Measurements from ENCODE around the gene APOBR. TPM values are rescaled to one million over a fixed set of nuclear protein-coding genes. Genes with fewer than 3 reads are reported as not detected.
"Not testable (repeated sequence)": the region's sequence is repeated elsewhere in the genome, so short reads cannot be mapped to it uniquely, and the experiment has no call there.

APOBR gene
- total RNA-seq, 1 donor from 2014 or later, result not detected

DNA sequence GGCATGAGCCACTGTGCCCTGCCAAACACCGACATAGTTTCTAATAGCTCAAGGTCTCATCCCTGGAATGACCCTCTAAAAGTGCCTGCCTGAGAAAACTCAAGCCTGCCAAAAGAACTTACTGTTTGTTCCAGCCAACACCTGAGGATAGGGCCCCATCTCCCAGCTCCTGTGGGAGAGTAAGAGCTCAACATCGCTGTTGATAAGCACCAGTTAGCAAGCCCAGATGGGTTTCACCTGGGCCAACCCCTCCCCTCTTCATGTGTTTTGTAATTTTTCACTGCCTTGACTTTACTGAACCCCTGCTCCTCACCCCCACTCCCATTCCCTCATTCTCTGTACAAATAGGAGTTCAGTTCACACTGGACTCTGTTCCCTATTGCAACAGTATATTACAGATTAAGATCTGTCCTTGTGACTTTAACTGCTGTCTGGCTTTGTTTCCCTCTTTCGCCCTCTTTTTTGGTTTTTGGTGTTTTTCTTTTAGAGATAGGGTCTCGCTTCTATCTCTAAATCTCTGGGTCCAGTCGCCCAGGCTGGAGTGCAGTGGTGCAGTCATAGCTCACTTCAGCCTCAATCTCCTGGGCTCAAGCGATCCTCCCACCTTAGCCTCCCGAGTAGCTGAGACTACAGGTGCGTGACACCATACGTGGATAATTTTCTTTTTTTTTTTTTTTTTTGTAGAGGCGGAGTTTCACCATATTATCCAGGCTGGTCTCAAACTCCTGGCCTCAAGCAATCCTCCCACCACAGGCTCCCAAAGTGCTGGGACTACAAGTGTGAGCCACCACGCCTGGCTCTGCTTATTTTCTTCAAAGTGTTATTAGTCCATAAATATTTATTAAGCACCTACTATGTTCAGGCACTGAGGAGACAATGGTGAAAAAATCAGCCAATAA is 32.0 kb downstream of the APOBR start:
- DNase-seq (ENCODE audit: low read depth), result no peak

DNA sequence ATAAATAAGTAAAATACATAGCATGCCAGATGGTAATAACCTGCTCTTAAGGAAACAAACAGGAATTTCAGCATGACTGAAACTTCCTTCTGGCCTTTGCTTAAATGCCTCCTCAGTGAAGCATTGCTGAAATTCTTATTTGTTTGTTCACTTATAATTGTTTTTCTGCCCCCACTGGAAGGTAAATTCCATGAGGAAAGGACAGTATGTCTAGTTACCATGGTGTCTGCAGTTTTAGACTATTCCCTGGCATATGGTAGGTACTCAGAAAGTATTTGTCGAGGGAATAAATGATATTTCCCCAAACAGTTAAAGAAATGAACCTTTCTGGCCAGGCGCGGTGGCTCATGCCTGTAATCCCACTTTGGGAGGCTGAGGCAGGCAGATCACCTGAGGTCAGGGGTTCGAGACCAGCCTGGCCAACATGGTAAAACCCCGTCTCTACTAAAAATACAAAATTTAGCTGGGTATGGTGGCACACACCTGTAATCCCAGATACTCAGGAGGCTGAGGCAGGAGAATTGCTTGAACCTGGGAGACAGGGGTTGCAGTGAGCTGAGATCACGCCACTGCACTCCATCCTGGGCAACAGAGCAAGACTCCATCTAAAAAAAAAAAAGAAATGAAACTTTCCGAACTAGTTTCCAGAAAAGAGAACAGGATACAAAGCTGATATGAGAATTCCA is 32.8 kb downstream of the APOBR start:
- DNase-seq (ENCODE audit: low read depth), result not testable (repeated sequence)

DNA sequence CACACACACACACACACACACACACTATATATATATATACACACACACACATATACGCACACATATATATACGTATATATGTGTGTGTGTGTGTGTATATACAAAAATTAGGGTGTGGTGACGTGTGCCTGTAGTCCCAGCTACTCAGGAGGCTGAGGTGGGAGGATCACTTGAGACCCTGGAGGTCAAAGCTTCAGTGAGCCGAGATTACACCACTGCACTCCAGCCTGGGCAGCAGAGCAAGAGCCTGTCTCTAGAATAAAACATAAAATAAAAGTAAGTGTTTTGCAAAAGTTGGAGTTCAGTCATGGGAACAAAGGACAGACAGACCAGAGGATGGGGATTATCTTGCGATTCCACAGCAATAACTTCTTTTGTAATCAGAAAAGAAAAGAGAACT is 33.5 kb downstream of the APOBR start:
- no peak for DNase-seq (ENCODE audit: low read depth)

DNA sequence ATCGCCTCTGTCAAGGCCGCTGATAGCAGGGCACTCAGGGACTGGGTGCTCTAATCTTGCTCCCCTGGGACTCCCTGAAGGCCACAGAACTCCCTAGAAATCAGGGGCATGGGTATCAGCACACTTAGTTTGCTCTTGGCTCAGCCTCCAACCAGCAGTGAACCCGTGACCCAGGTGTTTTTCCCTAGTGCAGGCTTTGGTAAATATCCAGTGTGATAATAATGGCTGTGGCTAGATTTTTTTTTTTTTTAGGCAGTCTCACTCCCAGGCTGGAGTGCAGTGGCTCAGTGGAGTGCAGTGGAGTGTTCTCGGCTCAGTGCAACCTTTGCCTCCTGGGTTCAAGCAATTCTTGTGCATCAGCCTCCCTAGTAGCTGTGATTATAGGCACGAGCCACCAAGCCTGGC is 34.0 kb downstream of the APOBR start:
- DNase-seq (ENCODE audit: low read depth), result no peak

DNA sequence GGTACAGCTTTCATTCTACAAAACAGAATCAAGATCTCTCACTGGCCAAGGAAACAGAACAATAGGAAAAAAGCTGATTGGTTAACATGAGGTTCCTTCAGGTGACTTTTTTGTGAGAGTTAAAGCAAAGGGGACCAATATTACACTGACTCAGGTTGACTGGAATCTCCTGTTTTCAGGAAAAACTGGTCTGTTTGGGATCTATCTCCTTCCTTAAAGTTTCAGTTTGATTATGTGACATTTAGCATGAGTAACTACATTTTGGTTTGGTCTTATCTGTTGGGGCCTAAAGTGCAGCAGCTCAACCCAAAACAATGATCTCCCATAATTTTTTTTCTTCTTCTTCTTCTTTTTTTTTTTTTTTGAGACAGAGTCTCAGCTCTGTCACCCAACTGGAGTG is 34.7 kb downstream of the APOBR start:
- DNase-seq (ENCODE audit: low read depth), result no peak

DNA sequence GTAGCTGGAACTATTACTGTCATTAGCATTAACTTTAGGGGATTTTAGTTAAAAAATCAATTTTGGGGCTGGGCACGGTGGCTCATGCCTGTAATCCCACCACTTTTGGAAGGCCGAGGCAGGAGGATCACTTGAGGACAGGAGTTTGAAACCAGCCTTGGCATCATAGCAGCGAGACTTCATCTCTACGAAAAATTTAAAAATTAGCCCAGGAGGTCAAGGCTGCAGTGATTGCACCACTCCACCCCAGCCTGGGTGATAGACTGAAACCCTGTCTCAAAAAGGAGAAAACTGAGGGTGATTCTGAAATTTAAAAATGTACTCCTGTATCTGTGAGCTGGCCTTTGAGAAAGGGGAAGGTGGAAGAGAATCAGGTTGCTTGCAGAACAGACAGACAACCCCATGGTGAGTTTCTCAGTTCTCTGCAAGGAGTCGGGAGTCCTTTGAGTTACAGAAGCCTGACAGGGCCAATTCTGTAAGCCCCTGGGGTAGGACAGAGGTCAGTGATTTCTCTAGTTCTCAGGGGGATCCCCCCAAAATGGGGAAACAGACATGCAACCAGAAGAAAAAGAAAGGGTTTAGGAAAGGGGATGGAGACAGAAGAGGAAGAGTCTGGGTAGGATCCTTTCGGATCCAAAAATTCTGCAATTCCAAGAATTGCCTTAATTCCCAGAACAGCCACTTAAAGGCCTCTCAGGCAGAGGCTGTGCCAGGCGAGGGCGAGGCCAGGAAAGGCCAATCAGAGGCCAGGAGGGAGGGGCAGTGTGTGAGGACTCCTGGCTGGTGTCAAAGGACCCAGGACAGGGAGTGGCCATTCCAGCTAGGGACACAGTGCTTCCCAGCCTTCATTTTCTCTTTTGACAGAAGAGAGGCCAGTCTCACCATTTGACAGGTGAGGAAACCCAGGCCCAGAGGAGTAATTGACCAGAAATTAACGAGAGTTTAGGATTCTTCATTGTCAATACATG is 37.6 kb downstream of the APOBR start:
- DNase-seq (ENCODE audit: low read depth), result peak; percentile 25

DNA sequence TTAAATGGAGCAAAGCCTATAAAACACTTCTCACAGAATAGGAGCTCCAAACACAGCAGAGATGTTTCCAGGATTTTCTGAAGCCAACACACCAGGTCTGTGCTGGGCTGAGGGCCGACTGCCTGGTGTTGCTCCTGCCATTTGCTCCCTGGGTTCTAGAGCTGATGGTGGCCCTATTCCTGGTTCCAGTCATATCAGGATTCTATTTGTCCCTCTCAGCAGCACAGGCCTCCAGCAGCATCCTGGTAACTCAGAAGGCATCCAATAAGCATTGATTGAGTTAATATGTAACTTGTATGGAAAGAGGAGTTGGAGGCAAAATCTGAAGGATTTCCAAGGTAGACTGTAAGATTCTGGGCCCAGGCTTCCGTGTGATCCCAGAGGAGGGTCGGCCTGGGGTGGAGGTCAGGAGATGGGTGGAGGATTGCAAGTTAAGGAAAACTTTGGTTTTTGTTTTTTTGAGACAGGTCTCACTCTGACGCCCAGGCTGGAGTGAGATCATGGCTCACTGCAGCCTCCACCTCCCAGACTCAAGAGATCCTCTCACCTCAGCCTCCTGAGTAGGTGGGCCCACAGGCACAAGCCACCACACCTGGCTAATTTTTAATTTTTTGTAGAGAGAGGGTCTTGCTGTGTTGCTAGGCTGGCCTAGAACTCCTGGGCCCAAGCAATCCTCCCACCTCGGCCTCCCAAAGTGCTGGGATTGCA is 38.7 kb downstream of the APOBR start:
- DNase-seq (ENCODE audit: low read depth), result no peak

DNA sequence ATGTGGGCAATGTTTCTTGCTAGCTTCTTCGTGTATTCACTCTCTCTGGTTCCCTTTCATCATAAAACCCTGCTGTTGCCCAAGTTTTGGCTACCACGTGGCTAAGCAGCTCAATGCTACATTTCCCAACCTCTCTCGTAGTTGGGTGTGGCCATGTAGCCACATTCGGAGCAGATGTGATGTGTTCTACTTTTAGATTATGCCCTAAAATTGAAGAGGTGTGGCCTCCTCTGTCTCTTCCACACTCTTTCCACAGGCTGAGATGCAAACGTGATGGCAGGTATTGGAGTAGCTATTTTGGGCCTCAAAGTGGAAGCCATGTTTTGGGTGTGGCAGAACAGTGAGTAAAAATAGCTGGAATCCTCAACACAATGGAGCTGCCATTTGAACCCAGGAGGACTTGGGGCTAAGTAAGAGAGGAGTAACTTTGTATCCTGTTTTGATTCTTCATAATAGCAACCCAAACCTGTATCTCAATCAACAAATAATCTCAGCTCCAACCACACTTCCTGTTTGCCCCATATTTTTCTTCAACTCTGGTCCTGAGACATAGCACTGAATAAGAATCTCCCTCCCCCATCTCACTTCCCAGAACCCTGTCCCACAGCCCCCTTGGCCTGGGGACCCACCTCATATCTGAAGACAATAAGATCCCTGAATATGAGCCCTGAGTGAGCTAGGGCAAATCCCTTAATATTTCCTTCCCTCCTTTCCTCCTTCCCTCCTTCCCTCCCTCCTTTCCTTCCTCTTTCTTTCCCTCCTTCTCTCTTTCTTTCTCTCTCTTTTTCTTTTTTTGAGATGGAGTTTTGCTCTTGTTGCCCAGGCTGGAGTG is 40.3 kb downstream of the APOBR start:
- DNase-seq (ENCODE audit: low read depth), result no peak

DNA sequence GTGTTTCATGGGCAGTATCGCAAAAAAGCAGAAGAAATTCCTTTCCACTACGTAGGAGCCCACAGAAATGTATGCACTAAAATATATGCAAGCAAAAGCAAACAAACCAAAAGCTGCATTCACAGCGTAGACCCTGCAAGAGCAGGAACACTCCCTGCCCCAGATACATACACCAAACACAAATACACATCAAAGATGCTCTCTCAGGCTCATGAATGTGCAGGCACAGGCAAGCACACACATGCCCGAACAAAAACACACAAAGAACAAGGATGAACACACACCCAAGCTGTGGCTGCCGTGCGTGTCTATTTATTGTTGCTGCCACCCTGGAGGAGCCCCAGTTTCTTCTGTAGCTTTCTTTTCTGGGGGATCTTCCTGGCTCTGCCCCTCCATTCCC is 42.6 kb downstream of the APOBR start:
- no peak for DNase-seq (ENCODE audit: low read depth)

DNA sequence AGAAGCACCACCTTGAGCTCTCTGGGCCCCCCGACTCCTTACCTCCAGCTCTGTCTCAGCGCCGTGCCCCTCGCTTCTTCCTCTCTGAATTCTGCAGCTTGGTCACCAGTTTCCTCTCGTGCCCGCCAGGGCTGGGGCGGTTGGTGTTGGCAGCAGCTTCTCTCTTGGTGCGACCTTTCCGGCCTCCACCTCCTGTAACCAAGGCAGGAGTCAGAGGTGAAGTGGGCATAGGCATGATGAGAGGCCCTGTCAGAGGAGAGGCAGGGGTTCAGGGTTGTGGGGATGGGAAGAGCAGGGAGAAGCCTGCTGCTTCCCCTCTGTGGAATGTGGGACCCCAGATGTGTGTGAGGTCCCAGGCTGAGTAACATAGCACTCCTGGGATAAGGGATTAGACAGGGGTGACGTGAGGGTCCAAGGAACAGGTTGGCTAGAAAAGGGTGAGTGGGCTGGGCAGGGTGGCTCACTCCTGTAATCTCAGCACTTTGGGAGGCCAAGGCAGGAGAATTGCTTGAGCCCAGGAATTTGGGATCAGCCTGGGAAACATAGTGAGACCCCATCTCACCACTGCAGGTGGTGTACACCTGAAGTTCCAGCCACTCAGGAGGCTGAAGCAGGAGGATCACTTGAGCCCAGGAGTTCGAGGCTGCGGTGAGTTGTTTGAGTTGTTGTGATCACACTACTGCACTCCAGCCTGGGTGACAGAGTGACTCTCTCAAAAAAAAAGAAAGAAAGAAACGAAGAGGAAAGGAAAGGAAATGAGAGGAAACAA is 43.7 kb downstream of the APOBR start:
- DNase-seq (ENCODE audit: low read depth), result no peak

DNA sequence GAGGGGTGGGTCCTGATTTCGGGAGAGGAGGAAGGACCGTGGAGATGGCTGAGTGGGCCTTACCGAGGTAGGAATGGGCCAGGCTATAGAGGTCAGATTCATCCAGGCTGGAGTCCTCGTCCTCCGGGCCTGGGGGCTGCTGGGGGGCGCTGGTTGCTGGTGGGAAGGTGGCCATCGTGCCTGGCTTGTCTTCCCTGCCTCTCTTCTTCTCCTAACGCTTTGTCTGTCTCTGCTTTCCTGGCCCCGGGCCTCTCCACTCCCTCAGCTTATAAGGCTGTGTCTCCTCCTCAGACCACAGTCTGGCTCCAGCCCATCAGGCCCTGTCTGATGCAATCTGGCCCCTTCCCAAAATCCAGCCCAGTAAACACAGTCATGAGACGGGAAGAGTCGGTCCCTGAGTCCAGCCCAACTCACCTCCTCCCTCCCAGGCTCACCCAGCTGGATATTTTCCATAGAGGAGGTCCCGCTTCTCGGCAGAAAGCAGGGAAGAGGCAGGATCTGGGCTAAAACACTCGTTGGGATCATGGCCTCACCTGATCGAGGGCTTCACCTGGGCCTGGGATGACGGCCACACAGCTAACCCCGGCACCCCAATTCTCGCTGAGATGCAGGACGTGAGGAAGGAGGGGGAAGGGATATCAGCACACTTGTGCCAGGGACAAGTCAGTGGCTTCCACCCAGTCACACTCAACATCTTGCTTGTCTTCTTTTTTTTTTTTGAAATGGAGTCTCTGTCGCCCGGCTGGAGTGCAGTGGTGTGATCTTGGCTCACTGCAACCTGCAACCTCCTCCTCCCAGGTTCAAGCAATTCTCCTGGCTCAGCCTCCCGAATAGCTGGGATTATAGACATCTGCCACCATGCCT is 44.5 kb downstream of the APOBR start, which contains the start of gene NUPR1:
Gene NUPR1, minus strand, starts transcription at position 242 of the 864 bp plus-strand sequence. Its CDS starts 67 bp downstream, at position 175.
- peak; percentile 97 for DNase-seq (ENCODE audit: low read depth)

DNA sequence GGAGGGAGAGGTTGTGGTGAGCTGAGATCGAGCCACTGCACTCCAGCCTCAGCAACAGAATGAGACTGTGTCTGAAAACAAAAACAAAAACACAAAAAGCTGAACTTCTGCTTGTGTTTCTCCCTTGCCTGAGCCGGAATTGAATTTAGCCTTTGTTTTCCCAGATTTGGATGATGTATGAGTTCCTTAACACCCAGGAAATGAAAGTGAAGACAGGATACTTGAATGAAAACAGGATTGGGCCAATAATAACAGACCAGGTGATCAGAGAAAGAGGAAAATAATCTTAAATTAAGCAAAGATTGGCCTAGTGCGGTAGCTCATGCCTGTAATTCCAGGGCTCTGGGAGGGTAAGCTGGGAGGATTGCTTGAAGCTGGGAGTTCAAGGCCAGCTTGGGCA is 45.9 kb downstream of the APOBR start:
- DNase-seq (ENCODE audit: low read depth), result no peak

DNA sequence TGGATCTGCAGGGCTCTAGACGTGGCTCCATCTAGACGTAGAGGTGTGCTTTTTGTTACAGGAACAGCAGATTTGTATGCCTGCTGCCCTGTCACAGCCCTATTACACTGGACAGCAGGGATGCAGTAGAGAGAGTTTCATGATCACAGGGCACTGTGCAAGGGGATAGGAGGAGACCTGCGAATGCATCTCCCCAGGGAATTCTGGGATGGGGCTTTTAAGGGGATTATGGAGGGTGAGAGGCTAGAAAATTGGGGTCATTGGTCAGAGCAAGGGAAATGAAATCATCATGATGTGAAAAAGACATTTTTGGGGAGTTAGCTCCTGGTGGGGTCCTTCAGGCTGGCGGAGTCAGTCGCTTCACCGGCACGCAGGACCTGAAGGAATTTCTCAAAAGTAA is 48.2 kb downstream of the APOBR start:
- DNase-seq (ENCODE audit: low read depth), result no peak

DNA sequence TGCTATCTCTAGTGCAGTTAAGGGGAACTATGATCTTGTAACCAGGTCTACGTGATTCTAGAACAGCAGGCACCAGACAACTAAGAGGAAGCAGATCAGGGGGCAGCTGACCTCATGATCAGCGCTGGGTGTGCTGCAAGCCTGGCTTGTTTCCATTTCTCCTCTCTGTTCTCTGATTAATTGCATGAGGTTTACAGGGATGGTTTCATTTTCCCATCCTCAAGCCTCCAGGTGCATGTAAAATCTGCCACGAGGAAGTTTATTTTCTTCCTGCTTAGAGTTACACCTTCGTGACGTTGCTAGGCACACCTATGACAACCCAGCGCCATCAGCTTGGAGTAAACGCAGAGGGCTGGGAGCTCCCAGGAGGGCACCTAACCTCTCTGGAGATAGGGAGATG is 48.6 kb downstream of the APOBR start:
- no peak for DNase-seq (ENCODE audit: low read depth)

DNA sequence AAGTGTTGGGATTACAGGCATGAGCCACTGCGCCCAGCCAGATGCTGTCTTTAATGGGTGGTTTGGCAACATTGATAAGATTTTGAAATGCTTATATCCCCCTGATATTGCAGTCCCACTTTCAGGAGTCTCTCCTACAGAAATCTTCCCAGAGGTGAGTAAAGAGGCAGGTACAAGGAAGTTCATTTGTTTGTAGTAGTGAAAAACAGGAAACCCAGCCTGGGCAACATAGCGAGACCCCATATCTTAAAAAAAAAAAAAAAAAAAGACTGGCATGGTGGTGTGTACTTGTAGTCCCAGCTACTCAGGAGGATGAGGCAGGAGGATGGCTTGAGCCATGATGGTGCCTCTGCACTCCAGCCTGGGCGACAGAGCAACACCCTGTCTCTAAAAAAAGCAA is 50.6 kb downstream of the APOBR start:
- DNase-seq (ENCODE audit: low read depth), result no peak

DNA sequence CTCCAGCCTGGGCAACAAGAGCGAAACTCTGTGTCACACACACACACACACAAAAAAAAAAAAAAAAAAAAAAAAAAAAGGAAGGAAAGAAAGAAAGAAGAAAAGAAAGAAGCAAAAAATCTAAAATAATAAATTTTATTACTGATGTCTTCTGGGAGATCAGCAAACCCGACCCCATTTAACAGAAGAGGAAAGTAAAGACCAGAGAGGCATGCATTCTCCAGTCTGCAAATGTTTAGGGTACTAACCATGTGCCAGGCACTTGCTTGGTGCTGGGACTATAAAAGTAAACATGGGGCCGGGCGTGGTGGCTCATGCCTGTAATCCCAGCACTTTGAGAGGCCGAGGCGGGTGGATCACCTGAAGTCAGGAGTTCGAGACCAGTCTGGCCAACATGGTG is 51.5 kb downstream of the APOBR start:
- not testable (repeated sequence) for DNase-seq (ENCODE audit: low read depth)

DNA sequence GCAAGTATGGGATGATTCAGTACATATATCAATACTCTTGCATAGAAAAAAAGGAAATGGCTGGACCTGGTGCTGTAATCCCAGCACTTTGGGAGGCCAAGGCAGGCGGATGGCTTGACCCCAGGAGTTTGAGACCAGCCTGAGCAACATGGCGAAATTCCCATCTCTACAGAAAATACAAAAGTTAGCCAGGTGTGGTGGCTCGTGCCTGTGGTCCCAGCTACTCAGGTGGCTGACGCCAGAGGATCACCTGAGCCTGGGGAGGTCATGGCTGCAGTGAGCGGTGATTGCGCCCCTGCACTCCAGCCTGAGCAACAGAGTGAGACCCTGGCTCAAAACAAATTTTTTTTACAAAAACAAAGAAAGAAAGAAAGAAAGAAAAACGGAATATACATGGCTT is 52.2 kb downstream of the APOBR start:
- DNase-seq (ENCODE audit: low read depth), result no peak

DNA sequence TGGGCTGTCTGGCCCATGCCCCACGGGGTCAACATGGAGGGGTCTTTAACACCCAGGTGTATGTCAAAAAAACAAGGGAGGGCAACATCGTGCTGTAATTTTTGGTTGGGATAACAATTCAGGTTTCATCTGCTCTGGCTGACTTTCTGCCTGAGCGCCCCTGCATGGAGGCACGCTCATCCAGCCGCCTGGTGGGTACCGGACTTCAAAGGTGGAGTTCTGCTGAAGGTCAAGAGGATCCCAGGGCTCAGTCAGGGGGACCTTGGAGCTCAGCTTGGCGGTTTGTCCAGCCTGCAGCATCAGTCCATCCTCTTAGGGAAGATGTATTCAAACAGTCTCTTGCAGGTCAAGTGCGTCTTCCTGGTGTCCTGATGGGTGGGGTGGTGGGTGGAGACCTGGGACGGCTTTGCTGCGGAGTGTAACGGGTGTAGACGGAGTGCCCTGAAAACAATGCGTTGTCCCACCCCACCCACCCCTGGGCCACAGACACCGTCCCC is 53.9 kb downstream of the APOBR start:
- DNase-seq (ENCODE audit: low read depth), result no peak
